Stimulated activated naive B cell treated with anti-CD40 and anti-IgM and Interleukin-4, amounts not matched to agents 10 μg/mL and 1 μg/mL and 100 μg/mL, for 72 hours (primary cell): ENCODE measurements around the gene ARIH1.

Experiments
- ATAC-seq, 2 donors: fragments of 150-1000 bp; cut with Tn5 transposase; replicated peaks; 2 replicates each; pipeline ENCODE4 v1.10.0; 2021; ENCODE audit warnings: moderate library complexity in 1 of 2
- DNase-seq: peaks from one replicate; pipeline ENCODE4 v3.0.0; 2021
- H3K27ac Mint-ChIP-seq: one replicate; pipeline ENCODE4 v1.8.0; 2022; ENCODE audit warnings: mild to moderate bottlenecking, mixed read lengths
- H3K27me3 Mint-ChIP-seq, 2 donors: one replicate each; pipeline ENCODE4 v1.8.0; 2022; ENCODE audit warnings: mixed read lengths in 2 of 2
- H3K36me3 Mint-ChIP-seq, 2 donors: one replicate each; pipeline ENCODE4 v1.8.0; 2022; ENCODE audit warnings: mixed read lengths in 2 of 2, mild to moderate bottlenecking in 1 of 2
- H3K4me1 Mint-ChIP-seq, 2 donors: one replicate each; pipeline ENCODE4 v1.8.0; 2022; ENCODE audit warnings: mixed read lengths in 2 of 2, mild to moderate bottlenecking in 1 of 2
- H3K4me3 Mint-ChIP-seq, 2 donors: one replicate each; pipeline ENCODE4 v1.8.0; 2022; ENCODE audit warnings: mild to moderate bottlenecking in 2 of 2, mixed read lengths in 2 of 2, moderate library complexity in 1 of 2
- H3K9me3 Mint-ChIP-seq, 2 donors: one replicate each; pipeline ENCODE4 v1.8.0; 2022; ENCODE audit warnings: mixed read lengths in 2 of 2, mild to moderate bottlenecking in 1 of 2

ARIH1 gene

GRCh38 chr15:72538931-72539330, 64.8 kb downstream of the ARIH1 start:
- Mint-ChIP-seq H3K27me3 (no peaks in the 10 kb centered on the region), H3K9me3 (peaks cover 10 to 12% of the 10 kb centered on the region in 2 donors), H3K4me1 (peaks cover 6 to 13% of the 10 kb centered on the region in 2 donors), H3K36me3 (peaks cover 26 to 29% of the 10 kb centered on the region in 2 donors), H3K27ac (peak overlapping the region; percentile 40), H3K4me3 (no peak overlapping the region)
- no peak for DNase-seq
- no peak for ATAC-seq

GRCh38 chr15:72540606-72541237, 66.6 kb downstream of the ARIH1 start:
- Mint-ChIP-seq H3K4me3 (no peak overlapping the region), H3K9me3 (peaks cover 10 to 12% of the 10 kb centered on the region in 2 donors), H3K4me1 (peaks cover 4 to 7% of the 10 kb centered on the region in 2 donors), H3K36me3 (peaks cover 29 to 34% of the 10 kb centered on the region in 2 donors), H3K27me3 (no peaks in the 10 kb centered on the region), H3K27ac (no peak overlapping the region)
- ATAC-seq: no peak
- no peak for DNase-seq

- H3K27ac Mint-ChIP-seq: no peak overlapping the region
- no peaks in the 10 kb centered on the region for H3K27me3 Mint-ChIP-seq
- ATAC-seq (no peak), DNase-seq (no peak)
- H3K4me3 Mint-ChIP-seq: no peak overlapping the region
- peaks cover 4 to 7% of the 10 kb centered on the region in 2 donors for H3K4me1 Mint-ChIP-seq
- H3K9me3 Mint-ChIP-seq: peaks cover 10 to 12% of the 10 kb centered on the region in 2 donors
- H3K36me3 Mint-ChIP-seq: peaks cover 34 to 40% of the 10 kb centered on the region in 2 donors
These were observed 67.5 kb downstream of the ARIH1 start for GRCh38 chr15:72541674-72542073.

- H3K27ac Mint-ChIP-seq: no peak overlapping the region
- H3K4me1 Mint-ChIP-seq: peaks cover 7 to 15% of the 10 kb centered on the region in 2 donors
- peaks cover 4 to 8% of the 10 kb centered on the region in 2 donors for H3K9me3 Mint-ChIP-seq
- ATAC-seq (no peak), DNase-seq (no peak)
- no peak overlapping the region for H3K4me3 Mint-ChIP-seq
- peaks cover 31 to 46% of the 10 kb centered on the region in 2 donors for H3K36me3 Mint-ChIP-seq
- no peaks in the 10 kb centered on the region for H3K27me3 Mint-ChIP-seq
These were observed 71.0 kb downstream of the ARIH1 start for GRCh38 chr15:72545156-72545555.

GRCh38 chr15:72554471-72555425, 80.6 kb downstream of the ARIH1 start:
- Mint-ChIP-seq H3K27ac (no peak overlapping the region), H3K36me3 (peaks cover 21 to 40% of the 10 kb centered on the region in 2 donors), H3K4me3 (no peak overlapping the region), H3K9me3 (no peaks in the 10 kb centered on the region), H3K27me3 (no peaks in the 10 kb centered on the region), H3K4me1 (peaks cover 7 to 21% of the 10 kb centered on the region in 2 donors)
- ATAC-seq (no peak), DNase-seq (no peak)

- H3K9me3 Mint-ChIP-seq: no peaks in the 10 kb centered on the region
- no peak for DNase-seq
- no peak overlapping the region for H3K4me3 Mint-ChIP-seq
- H3K4me1 Mint-ChIP-seq: peaks cover 7 to 16% of the 10 kb centered on the region in 2 donors
- H3K36me3 Mint-ChIP-seq: peaks cover 25 to 45% of the 10 kb centered on the region in 2 donors
- no peaks in the 10 kb centered on the region for H3K27me3 Mint-ChIP-seq
- ATAC-seq: no peak
- H3K27ac Mint-ChIP-seq: no peak overlapping the region
These were observed 85.7 kb downstream of the ARIH1 start for GRCh38 chr15:72559781-72560180.

- Mint-ChIP-seq H3K27ac (no peak overlapping the region), H3K27me3 (no peaks in the 10 kb centered on the region), H3K4me3 (no peak overlapping the region), H3K36me3 (peaks cover 26 to 40% of the 10 kb centered on the region in 2 donors), H3K9me3 (no peaks in the 10 kb centered on the region), H3K4me1 (peaks cover 7 to 12% of the 10 kb centered on the region in 2 donors)
- ATAC-seq: no peak
- no peak for DNase-seq
These were observed 86.3 kb downstream of the ARIH1 start for GRCh38 chr15:72560458-72560857.

GRCh38 chr15:72562386-72562785, 88.3 kb downstream of the ARIH1 start:
- no peaks in the 10 kb centered on the region for H3K27me3 Mint-ChIP-seq
- no peak for ATAC-seq
- no peak for DNase-seq
- no peak overlapping the region for H3K27ac Mint-ChIP-seq
- H3K9me3 Mint-ChIP-seq: no peaks in the 10 kb centered on the region
- peaks cover 21 to 29% of the 10 kb centered on the region in 2 donors for H3K36me3 Mint-ChIP-seq
- H3K4me3 Mint-ChIP-seq: no peak overlapping the region
- peaks cover 4 to 5% of the 10 kb centered on the region in 2 donors for H3K4me1 Mint-ChIP-seq

GRCh38 chr15:72562878-72563277, 88.7 kb downstream of the ARIH1 start:
- DNase-seq: no peak
- no peak overlapping the region for H3K4me3 Mint-ChIP-seq
- no peaks in the 10 kb centered on the region for H3K27me3 Mint-ChIP-seq
- ATAC-seq: no peak
- H3K36me3 Mint-ChIP-seq: peaks cover 21 to 27% of the 10 kb centered on the region in 2 donors
- no peaks in the 10 kb centered on the region for H3K9me3 Mint-ChIP-seq
- peaks cover 4 to 5% of the 10 kb centered on the region in 2 donors for H3K4me1 Mint-ChIP-seq
- H3K27ac Mint-ChIP-seq: no peak overlapping the region

GRCh38 chr15:72564091-72564490, 90.0 kb downstream of the ARIH1 start:
- peaks cover 4 to 5% of the 10 kb centered on the region in 2 donors for H3K4me1 Mint-ChIP-seq
- H3K4me3 Mint-ChIP-seq: no peak overlapping the region
- no peak for DNase-seq
- H3K27me3 Mint-ChIP-seq: no peaks in the 10 kb centered on the region
- H3K9me3 Mint-ChIP-seq: no peaks in the 10 kb centered on the region
- peaks cover 19 to 28% of the 10 kb centered on the region in 2 donors for H3K36me3 Mint-ChIP-seq
- H3K27ac Mint-ChIP-seq: no peak overlapping the region
- ATAC-seq: peak in 1 of 2 donors; percentile 31

GRCh38 chr15:72566973-72567372, 92.8 kb downstream of the ARIH1 start:
- no peak overlapping the region for H3K27ac Mint-ChIP-seq
- no peak overlapping the region for H3K4me3 Mint-ChIP-seq
- peaks cover 21 to 24% of the 10 kb centered on the region in 2 donors for H3K36me3 Mint-ChIP-seq
- DNase-seq (no peak), ATAC-seq (no peak)
- no peaks in the 10 kb centered on the region for H3K27me3 Mint-ChIP-seq
- peaks cover 0 to 4% of the 10 kb centered on the region in 2 donors for H3K4me1 Mint-ChIP-seq
- no peaks in the 10 kb centered on the region for H3K9me3 Mint-ChIP-seq

- no peaks in the 10 kb centered on the region for H3K27me3 Mint-ChIP-seq
- no peak overlapping the region for H3K4me3 Mint-ChIP-seq
- H3K9me3 Mint-ChIP-seq: no peaks in the 10 kb centered on the region
- DNase-seq (no peak), ATAC-seq (no peak)
- no peaks in the 10 kb centered on the region for H3K4me1 Mint-ChIP-seq
- no peak overlapping the region for H3K27ac Mint-ChIP-seq
- H3K36me3 Mint-ChIP-seq: peaks cover 10 to 21% of the 10 kb centered on the region in 2 donors
These were observed 95.9 kb downstream of the ARIH1 start for GRCh38 chr15:72570059-72570458.

GRCh38 chr15:72579814-72580213, 105.7 kb downstream of the ARIH1 start:
- Mint-ChIP-seq H3K27me3 (no peaks in the 10 kb centered on the region), H3K36me3 (peaks cover 49 to 71% of the 10 kb centered on the region in 2 donors), H3K4me3 (no peak overlapping the region)

GRCh38 chr15:72584006-72584405, 109.9 kb downstream of the ARIH1 start:
- Mint-ChIP-seq H3K4me3 (no peak overlapping the region), H3K36me3 (peaks cover 41 to 67% of the 10 kb centered on the region in 2 donors)

More at GRCh38 chr15:72579814-72580213, 105.7 kb downstream of the ARIH1 start:
- no peak for DNase-seq
- H3K9me3 Mint-ChIP-seq: peaks cover 5 to 12% of the 10 kb centered on the region in 2 donors
- H3K4me1 Mint-ChIP-seq: no peaks in the 10 kb centered on the region
- no peak for ATAC-seq
- no peak overlapping the region for H3K27ac Mint-ChIP-seq

More at GRCh38 chr15:72584006-72584405, 109.9 kb downstream of the ARIH1 start:
- ATAC-seq (no peak), DNase-seq (no peak)
- no peaks in the 10 kb centered on the region for H3K27me3 Mint-ChIP-seq
- peaks cover 0 to 2% of the 10 kb centered on the region in 2 donors for H3K4me1 Mint-ChIP-seq
- no peak overlapping the region for H3K27ac Mint-ChIP-seq
- peaks cover 1 to 2% of the 10 kb centered on the region in 2 donors for H3K9me3 Mint-ChIP-seq
